ENCODE data around the gene ANXA8. TPM values are rescaled to one million over a fixed set of nuclear protein-coding genes. Genes with fewer than 3 reads are reported as not detected.
"Not testable (repeated sequence)": the region's sequence is repeated elsewhere in the genome, so short reads cannot be mapped to it uniquely, and the experiment has no call there.

The ANXA8 gene
- total RNA-seq, 1 donor from 2014 or later, result not detected

DNA sequence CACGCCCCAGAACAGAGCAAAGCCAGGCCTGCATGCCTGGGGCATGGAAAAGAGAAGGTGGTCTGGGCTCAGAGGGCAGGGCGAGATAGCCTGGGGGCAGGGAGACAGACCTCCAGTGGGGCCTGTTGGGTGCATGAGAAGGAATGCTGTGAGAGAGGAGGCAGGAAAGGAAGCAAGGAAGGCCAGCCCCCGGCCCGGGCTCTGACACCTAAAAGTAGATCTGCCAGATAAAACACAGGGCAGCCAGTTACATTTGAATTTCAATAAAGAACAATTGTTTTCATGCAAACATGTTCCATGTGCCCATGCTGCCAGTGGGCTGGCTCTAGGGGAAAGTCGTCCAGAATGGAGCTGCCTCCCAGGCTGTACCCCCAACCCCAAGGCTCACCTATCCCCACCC, 5.8 kb downstream of the ANXA8 start:
- not testable (repeated sequence) for H3K4me3 Mint-ChIP-seq (ENCODE audit: unreplicated experiment); H3K36me3 Mint-ChIP-seq (ENCODE audit: unreplicated experiment); H3K27ac Mint-ChIP-seq (ENCODE audit: unreplicated experiment); H3K9me3 Mint-ChIP-seq (ENCODE audit: unreplicated experiment); DNase-seq; H3K27me3 Mint-ChIP-seq (ENCODE audit: unreplicated experiment); H3K4me1 Mint-ChIP-seq (ENCODE audit: low read depth, unreplicated experiment)

DNA sequence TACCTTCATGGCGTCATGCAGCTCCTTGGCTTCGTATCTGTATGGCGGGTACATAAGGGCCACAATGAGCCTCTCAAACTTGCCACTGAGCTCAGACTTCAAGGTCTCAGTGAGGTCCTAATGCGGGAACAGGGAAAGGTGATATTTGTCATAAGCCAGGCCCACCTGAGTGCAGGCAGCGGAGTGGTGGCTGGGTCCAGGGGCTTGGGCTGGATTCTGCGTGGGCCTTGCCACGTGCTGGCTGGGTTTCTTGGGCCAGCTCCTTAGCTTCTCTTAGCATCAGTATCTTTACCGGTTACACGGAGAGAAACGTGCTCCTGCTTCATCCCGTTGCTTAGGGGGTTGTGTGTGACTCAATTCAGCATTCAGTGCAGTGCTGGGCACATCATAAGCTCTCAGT, 6.8 kb downstream of the ANXA8 start:
- H3K27ac Mint-ChIP-seq (ENCODE audit: unreplicated experiment); DNase-seq; H3K27me3 Mint-ChIP-seq (ENCODE audit: unreplicated experiment); H3K36me3 Mint-ChIP-seq (ENCODE audit: unreplicated experiment); H3K4me3 Mint-ChIP-seq (ENCODE audit: unreplicated experiment); H3K4me1 Mint-ChIP-seq (ENCODE audit: low read depth, unreplicated experiment); H3K9me3 Mint-ChIP-seq (ENCODE audit: unreplicated experiment): not testable (repeated sequence)

DNA sequence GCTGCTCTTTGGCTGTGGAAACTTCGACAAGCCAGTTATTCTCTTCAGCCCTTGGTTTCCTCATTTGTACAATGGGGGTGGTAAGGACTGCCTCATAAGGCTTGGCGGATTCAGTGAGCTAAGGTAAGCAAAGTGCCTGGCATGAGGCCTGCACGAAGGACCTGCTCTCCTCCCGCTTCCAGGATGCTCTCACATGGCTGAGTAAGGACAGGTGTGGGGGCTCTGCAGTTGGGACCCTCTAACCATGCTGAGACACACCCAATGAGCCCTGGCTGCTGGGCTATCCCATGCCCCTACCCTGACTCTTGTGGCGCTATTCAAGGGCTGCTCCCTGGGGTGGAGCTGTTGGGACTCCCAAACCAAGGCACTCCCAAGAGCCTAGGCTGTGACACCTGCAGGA, 8.8 kb downstream of the ANXA8 start:
- H3K36me3 Mint-ChIP-seq (ENCODE audit: unreplicated experiment); DNase-seq; H3K4me3 Mint-ChIP-seq (ENCODE audit: unreplicated experiment); H3K27me3 Mint-ChIP-seq (ENCODE audit: unreplicated experiment); H3K4me1 Mint-ChIP-seq (ENCODE audit: low read depth, unreplicated experiment); H3K27ac Mint-ChIP-seq (ENCODE audit: unreplicated experiment); H3K9me3 Mint-ChIP-seq (ENCODE audit: unreplicated experiment): not testable (repeated sequence)

DNA sequence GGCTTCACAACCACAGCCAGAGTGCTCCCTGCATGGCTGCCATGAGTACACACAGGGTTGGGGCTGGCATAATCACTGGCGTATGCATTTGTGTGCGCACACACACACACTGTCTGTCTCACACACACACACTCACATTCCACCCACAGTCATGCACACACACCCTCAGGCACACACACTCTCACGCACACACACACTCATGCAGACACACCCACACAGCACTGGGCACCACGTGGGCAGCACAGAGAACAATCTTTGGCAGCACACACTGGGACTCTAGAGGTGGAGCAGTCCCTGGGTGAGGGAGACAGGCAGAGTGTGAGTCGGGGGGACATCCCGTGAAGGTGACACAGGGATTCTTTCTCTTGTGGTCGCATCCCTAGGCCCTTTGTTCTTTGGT, 10.4 kb downstream of the ANXA8 start:
- H3K36me3 Mint-ChIP-seq (ENCODE audit: unreplicated experiment); H3K27me3 Mint-ChIP-seq (ENCODE audit: unreplicated experiment); H3K4me3 Mint-ChIP-seq (ENCODE audit: unreplicated experiment); DNase-seq; H3K9me3 Mint-ChIP-seq (ENCODE audit: unreplicated experiment); H3K27ac Mint-ChIP-seq (ENCODE audit: unreplicated experiment); H3K4me1 Mint-ChIP-seq (ENCODE audit: low read depth, unreplicated experiment): not testable (repeated sequence)

DNA sequence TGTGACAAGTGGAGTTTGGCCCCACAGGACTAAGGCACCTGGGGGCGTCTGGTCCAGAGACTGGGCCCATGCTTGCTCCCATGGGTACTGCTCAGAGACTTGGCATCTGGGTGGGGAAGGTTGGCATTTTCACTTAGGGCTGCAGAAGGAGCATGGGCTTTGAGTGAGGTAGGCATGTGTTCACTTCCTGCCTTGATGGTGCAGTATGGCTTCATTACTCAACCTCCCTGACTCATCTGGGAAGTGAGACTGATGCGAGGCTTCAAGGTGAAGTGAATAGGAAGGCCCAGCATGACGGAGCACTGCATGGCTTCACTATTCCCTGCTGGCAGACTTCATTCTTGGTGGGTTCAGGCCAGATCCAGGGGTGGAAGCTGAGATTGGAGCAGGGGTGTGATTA, 11.3 kb downstream of the ANXA8 start:
- H3K27ac Mint-ChIP-seq (ENCODE audit: unreplicated experiment); H3K4me3 Mint-ChIP-seq (ENCODE audit: unreplicated experiment); H3K9me3 Mint-ChIP-seq (ENCODE audit: unreplicated experiment); H3K4me1 Mint-ChIP-seq (ENCODE audit: low read depth, unreplicated experiment); H3K36me3 Mint-ChIP-seq (ENCODE audit: unreplicated experiment); H3K27me3 Mint-ChIP-seq (ENCODE audit: unreplicated experiment); DNase-seq: not testable (repeated sequence)

DNA sequence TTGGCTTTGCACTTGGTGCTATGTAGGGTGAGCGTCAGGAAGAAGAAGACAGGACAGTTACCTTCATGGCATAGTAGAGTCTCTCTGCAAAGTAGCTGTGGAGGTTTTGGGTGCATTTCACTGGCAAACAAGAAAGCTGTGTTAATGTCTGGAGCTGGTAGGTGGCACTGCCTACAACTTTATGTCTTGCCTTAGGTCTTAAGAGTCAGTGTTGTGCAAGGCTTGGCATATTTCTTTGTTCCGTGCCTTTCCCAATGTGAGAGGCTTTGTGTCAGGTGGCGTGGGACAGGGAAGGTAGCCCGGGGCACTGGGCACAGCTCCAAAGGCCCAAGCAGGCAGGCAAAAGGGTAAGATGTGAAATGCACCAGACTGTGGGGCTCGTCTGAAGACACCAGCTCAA, 11.8 kb downstream of the ANXA8 start:
- H3K9me3 Mint-ChIP-seq (ENCODE audit: unreplicated experiment); H3K27me3 Mint-ChIP-seq (ENCODE audit: unreplicated experiment); H3K4me3 Mint-ChIP-seq (ENCODE audit: unreplicated experiment); H3K36me3 Mint-ChIP-seq (ENCODE audit: unreplicated experiment); H3K27ac Mint-ChIP-seq (ENCODE audit: unreplicated experiment); H3K4me1 Mint-ChIP-seq (ENCODE audit: low read depth, unreplicated experiment); DNase-seq: not testable (repeated sequence)

DNA sequence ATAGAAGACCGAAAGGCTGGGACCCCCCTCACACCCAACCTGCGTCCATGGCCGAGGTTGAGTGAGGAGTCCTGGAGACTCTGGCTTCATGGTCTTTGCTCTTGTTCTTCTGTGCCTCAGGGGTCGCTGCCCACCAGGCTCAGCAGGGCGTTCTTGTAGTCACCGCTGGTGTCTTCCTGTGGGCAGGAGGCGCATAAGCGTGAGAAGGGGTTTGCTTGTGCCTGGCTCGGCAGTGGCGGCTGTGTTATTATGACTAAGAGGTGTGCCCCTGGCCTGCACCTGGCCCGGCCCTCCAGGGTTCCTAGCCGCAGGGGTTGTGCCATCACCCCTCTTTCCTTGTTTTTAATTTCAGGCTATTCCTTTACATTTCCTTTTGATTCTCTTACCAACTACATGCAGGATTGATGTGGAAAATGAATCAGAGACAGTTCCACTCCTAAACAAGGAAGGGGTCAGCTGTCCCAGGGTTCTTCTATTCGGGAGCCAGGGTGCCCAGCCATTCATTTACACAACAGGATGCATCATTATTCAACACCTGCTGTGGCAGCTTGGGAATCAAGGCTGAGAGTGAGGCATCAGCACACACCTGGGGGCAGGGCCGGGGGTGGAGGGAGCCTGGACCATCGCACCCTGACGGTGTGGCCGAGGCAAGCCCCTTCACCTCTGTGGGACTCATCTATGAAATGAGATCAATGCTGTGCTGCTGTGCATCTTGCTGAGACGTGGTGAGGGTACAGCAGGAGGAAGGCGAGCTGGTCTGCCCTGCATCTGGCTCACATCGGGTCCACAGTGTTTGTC, 15.0 kb downstream of the ANXA8 start:
- H3K9me3 Mint-ChIP-seq (ENCODE audit: unreplicated experiment); H3K4me1 Mint-ChIP-seq (ENCODE audit: low read depth, unreplicated experiment); H3K27me3 Mint-ChIP-seq (ENCODE audit: unreplicated experiment); DNase-seq; H3K27ac Mint-ChIP-seq (ENCODE audit: unreplicated experiment); H3K36me3 Mint-ChIP-seq (ENCODE audit: unreplicated experiment); H3K4me3 Mint-ChIP-seq (ENCODE audit: unreplicated experiment): not testable (repeated sequence)

DNA sequence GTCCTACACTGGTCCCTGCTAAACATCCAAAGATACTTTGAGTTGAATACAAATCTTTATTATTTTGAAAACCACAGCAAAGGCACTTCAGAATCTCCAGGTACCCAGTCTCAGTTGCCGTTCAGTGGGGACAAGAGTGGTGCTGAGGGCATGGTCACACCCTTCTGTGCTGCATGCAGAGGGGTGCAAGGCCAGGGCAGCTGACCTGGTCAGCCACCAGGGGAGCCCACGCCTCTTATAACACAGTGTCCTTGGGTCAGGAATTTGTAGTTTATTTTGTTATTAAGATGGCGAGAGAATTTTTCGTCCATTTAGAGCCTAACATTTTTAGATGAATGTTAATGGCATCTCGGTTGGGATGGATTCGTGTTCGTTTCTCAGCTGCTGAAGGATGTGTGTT, 16.0 kb downstream of the ANXA8 start:
- not testable (repeated sequence) for DNase-seq; H3K4me1 Mint-ChIP-seq (ENCODE audit: low read depth, unreplicated experiment); H3K27me3 Mint-ChIP-seq (ENCODE audit: unreplicated experiment); H3K9me3 Mint-ChIP-seq (ENCODE audit: unreplicated experiment); H3K27ac Mint-ChIP-seq (ENCODE audit: unreplicated experiment); H3K4me3 Mint-ChIP-seq (ENCODE audit: unreplicated experiment); H3K36me3 Mint-ChIP-seq (ENCODE audit: unreplicated experiment)

DNA sequence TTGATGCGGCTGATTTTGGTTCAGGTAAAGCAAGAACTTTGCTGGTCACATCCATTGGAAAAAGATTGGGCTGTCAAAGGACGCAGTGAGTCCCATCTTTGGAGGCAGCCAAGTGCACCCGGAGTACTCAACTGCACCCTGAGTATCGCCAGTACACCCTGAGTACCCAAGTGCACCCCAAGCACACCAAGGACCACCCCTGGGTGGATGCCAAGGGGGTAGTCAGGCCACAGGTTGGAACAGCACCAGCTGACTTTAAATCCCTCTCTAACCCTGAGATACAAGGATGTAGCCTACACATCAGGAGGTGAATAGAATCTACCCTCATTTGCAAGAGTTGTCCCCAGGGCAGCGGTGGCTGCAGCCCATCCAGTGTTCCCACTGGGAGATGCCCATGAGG, 16.5 kb downstream of the ANXA8 start:
- H3K27me3 Mint-ChIP-seq (ENCODE audit: unreplicated experiment); H3K4me3 Mint-ChIP-seq (ENCODE audit: unreplicated experiment); H3K4me1 Mint-ChIP-seq (ENCODE audit: low read depth, unreplicated experiment); H3K27ac Mint-ChIP-seq (ENCODE audit: unreplicated experiment); H3K9me3 Mint-ChIP-seq (ENCODE audit: unreplicated experiment); H3K36me3 Mint-ChIP-seq (ENCODE audit: unreplicated experiment); DNase-seq: not testable (repeated sequence)

DNA sequence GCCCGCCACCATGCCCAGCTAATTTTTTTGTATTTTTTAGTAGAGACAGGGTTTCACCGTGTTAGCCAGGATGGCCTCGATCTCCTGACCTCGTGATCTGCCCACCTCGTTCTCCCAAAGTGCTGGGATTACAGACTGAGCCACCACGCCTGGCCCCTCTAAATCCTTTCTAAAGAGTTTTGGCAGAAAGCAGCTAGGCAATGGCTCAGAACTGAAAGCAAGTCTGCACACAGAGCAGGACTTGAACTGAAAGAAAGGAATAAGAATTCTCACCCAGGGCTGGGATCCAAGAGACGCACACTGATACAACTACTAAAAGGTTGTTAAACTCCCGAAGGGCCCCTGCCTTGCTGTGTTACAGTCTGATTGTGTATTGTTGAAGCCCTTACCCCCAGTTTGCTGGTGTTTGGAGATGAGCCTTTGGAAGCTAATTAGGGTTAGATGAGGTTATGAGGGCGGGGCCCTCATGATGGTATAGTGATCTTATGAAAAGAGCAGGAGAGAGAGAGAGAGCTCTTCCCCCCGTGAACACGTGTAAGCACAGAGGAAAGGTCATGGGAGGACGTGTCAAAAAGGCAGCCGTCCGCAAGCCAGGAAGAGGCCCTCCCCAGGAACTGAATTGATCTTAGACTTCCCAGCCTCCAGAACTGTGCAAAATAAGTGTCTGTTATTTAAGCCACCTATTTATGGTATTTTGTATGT, 18.5 kb downstream of the ANXA8 start:
- DNase-seq; H3K27ac Mint-ChIP-seq (ENCODE audit: unreplicated experiment); H3K36me3 Mint-ChIP-seq (ENCODE audit: unreplicated experiment); H3K27me3 Mint-ChIP-seq (ENCODE audit: unreplicated experiment); H3K9me3 Mint-ChIP-seq (ENCODE audit: unreplicated experiment); H3K4me3 Mint-ChIP-seq (ENCODE audit: unreplicated experiment); H3K4me1 Mint-ChIP-seq (ENCODE audit: low read depth, unreplicated experiment): not testable (repeated sequence)

DNA sequence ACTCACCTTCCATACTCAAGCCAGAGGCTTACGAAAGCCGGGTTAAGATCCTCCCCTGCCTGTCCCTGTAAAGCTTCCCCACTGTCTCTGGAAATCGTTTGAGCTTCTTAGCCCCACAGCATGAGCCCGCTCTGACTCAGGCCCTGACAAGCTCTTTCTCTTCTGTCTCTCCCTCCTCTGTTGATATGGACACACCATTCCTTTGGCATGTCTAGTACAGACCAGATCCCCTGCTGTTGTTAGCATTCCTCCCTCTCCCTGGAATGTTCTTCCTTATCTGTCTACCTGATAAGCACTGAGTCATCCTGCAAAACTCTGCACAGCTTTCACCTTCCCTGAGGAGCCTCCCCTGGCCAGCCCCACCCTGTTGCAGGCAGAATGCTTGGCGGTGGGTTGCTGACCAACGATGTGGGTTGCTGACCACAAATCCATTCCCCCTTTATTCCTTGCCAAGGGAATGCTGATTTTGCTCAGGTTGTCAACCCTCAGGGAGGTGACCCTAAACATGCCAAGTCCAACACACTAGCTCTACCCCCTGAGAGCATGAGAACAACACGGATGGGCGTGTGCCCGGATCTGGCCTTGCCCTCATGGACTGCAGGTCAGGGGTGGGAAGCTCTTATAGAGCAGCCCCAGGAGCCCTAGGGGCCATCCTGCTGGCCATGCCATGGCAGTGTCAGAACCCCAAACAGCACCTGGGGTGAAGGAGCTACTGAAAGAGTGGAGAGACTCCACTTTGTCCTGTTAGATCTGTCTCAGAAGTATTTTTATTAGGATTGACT, 21.1 kb downstream of the ANXA8 start:
- H3K36me3 Mint-ChIP-seq (ENCODE audit: unreplicated experiment); H3K9me3 Mint-ChIP-seq (ENCODE audit: unreplicated experiment); H3K4me3 Mint-ChIP-seq (ENCODE audit: unreplicated experiment); H3K4me1 Mint-ChIP-seq (ENCODE audit: low read depth, unreplicated experiment); H3K27me3 Mint-ChIP-seq (ENCODE audit: unreplicated experiment); H3K27ac Mint-ChIP-seq (ENCODE audit: unreplicated experiment); DNase-seq: not testable (repeated sequence)

DNA sequence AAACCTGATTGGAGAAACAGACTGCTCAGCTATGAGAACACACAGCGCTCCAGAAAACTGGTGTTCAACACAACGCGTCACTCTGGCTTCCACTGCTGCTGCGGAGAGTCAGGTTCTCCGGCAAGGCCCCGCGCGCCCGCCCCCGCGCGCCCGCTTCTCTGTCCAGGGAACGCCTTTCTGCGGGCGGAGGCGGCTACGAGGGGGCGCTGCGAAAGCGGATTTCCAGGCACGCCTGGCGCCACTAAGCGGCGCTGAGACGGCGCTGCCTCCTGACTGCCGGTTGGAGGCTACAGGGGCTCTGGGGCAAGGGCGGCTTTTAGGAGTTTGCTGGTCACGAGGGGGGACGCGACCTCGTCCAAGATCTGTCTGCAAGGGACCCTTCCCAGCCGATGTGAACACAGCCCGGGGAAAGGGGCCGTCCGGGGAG, 22.6 kb downstream of the ANXA8 start:
- H3K27me3 Mint-ChIP-seq (ENCODE audit: unreplicated experiment); H3K4me1 Mint-ChIP-seq (ENCODE audit: low read depth, unreplicated experiment); H3K36me3 Mint-ChIP-seq (ENCODE audit: unreplicated experiment); DNase-seq; H3K9me3 Mint-ChIP-seq (ENCODE audit: unreplicated experiment); H3K27ac Mint-ChIP-seq (ENCODE audit: unreplicated experiment): not testable (repeated sequence)
- peak overlapping the region; percentile 63 for H3K4me3 Mint-ChIP-seq (ENCODE audit: unreplicated experiment)
